NCI-H128 (cell line): ENCODE results near the gene BRSK1.

ENCODE experiments used
- DNase-seq: peaks from one replicate; lab custom pipeline; 2025; ENCODE audit not compliant: unreplicated experiment; lab: John Stamatoyannopoulos, UW

Gene BRSK1

GRCh38 chr19:55273978-55274707 is 9.7 kb upstream of the BRSK1 start:
- DNase-seq, result no peak

- no peak for DNase-seq
Observed at GRCh38 chr19:55275851-55276719, 7.7 kb upstream of the BRSK1 start.

- DNase-seq, result no peak
Observed at GRCh38 chr19:55276720-55277430, 6.9 kb upstream of the BRSK1 start.

GRCh38 chr19:55277494-55277893 is 6.3 kb upstream of the BRSK1 start:
- no peak for DNase-seq

GRCh38 chr19:55278391-55279135 is 5.2 kb upstream of the BRSK1 start:
- DNase-seq, result no peak

GRCh38 chr19:55279340-55279739 is 4.5 kb upstream of the BRSK1 start:
- no peak for DNase-seq

- DNase-seq, result peak; percentile 89
Observed at GRCh38 chr19:55279770-55280643, 3.8 kb upstream of the BRSK1 start, which contains the start of gene HSPBP1. Gene HSPBP1, minus strand, starts transcription at chr19:55280110. Its CDS starts 502 bp downstream, at chr19:55279608.

- DNase-seq, result no peak
Observed at GRCh38 chr19:55284405-55285058, 735 bp downstream of the BRSK1 start.

- DNase-seq, result no peak
Observed at GRCh38 chr19:55285229-55285890, 1.6 kb downstream of the BRSK1 start.

- no peak for DNase-seq
Observed at GRCh38 chr19:55287361-55288079, 3.7 kb downstream of the BRSK1 start.

- DNase-seq, result no peak
Observed at GRCh38 chr19:55289117-55289796, 5.5 kb downstream of the BRSK1 start.

GRCh38 chr19:55297267-55297666 is 13.5 kb downstream of the BRSK1 start:
- DNase-seq, result no peak

GRCh38 chr19:55299991-55300390 is 16.2 kb downstream of the BRSK1 start:
- DNase-seq, result no peak

- no peak for DNase-seq
Observed at GRCh38 chr19:55300886-55301458, 17.2 kb downstream of the BRSK1 start.

GRCh38 chr19:55301459-55302317 is 17.9 kb downstream of the BRSK1 start:
- DNase-seq, result peak; percentile 57

GRCh38 chr19:55302318-55302703 is 18.5 kb downstream of the BRSK1 start:
- no peak for DNase-seq
